Liver (tissue), 9 donors: ENCODE measurements around the gene TSHZ2. TPM values are rescaled to one million over a fixed set of nuclear protein-coding genes. Genes with fewer than 3 reads are reported as not detected.

Experiments used
- DNase-seq: peaks from one replicate; pipeline ENCODE4 v3.0.0-alpha.2; 2017; ENCODE audit warnings: low spot score
- H3K27ac ChIP-seq, 2 donors: one replicate each; pipeline ENCODE4 v1.7.0; 2013; ENCODE audit warnings: inconsistent platforms in 2 of 2, low read length in 2 of 2, control low read depth in 1 of 2, low read depth in 1 of 2, mild to moderate bottlenecking in 1 of 2
- H3K27me3 ChIP-seq, 4 donors: one replicate each; pipeline versions ENCODE4 v1.6.1 to v1.7.0; 2013; ENCODE audit warnings: low read length in 3 of 4, inconsistent platforms in 1 of 4, mild to moderate bottlenecking in 1 of 4, moderate library complexity in 1 of 4; ENCODE audit not compliant: control insufficient read depth in 4 of 4, insufficient read depth in 4 of 4
- H3K36me3 ChIP-seq, 4 donors: one replicate each; pipeline versions ENCODE4 v1.6.1 to v1.7.0; 2013; ENCODE audit warnings: low read length in 3 of 4, mild to moderate bottlenecking in 3 of 4, low read depth in 1 of 4, moderate library complexity in 1 of 4; ENCODE audit not compliant: control insufficient read depth in 4 of 4, insufficient read depth in 3 of 4
- H3K4me1 ChIP-seq, 4 donors: one replicate each; pipeline versions ENCODE4 v1.6.1 to v1.7.0; 2013; ENCODE audit warnings: low read length in 3 of 4, mild to moderate bottlenecking in 3 of 4, moderate library complexity in 1 of 4; ENCODE audit not compliant: control insufficient read depth in 4 of 4, insufficient read depth in 4 of 4
- H3K4me3 ChIP-seq, 3 donors: one replicate each; pipeline versions ENCODE4 v1.6.1 to v1.7.0; 2013; ENCODE audit warnings: low read length in 3 of 3, control low read depth in 1 of 3, low read depth in 1 of 3, mild to moderate bottlenecking in 1 of 3
- H3K9ac ChIP-seq, 2 donors: one replicate each; pipeline ENCODE4 v1.7.0; 2013; ENCODE audit warnings: low read length in 2 of 2, mild to moderate bottlenecking in 2 of 2, moderate library complexity in 2 of 2, control low read depth in 1 of 2, low read depth in 1 of 2
- H3K9me3 ChIP-seq, 4 donors: one replicate each; pipeline versions ENCODE4 v1.6.1 to v1.7.0; 2013; ENCODE audit warnings: low read length in 3 of 4; ENCODE audit not compliant: control insufficient read depth in 4 of 4
- EGR1 ChIP-seq, 2 donors: IDR thresholded peaks; 2 replicates each; pipeline ENCODE4 v1.6.1; 2016 to 2018; ENCODE audit warnings: antibody characterized with exemption in 2 of 2, low read depth in 2 of 2
- FOXA1 ChIP-seq: IDR thresholded peaks from 2 replicates; pipeline ENCODE4 v1.6.1; 2016; ENCODE audit warnings: antibody characterized with exemption
- FOXA2 ChIP-seq: IDR thresholded peaks from 2 replicates; pipeline ENCODE4 v1.6.1; 2016; ENCODE audit warnings: antibody characterized with exemption
- GABPA ChIP-seq, 2 donors: IDR thresholded peaks in 1 of 2; conservative IDR thresholded peaks in 1 of 2; 2 replicates each; pipeline ENCODE4 v1.6.1; 2016; ENCODE audit warnings: antibody characterized with exemption in 2 of 2, mild to moderate bottlenecking in 1 of 2, moderate library complexity in 1 of 2
- HNF4A ChIP-seq, 2 donors: conservative IDR thresholded peaks; 2 replicates each; pipeline ENCODE4 v1.6.1; 2016; ENCODE audit warnings: antibody characterized with exemption in 2 of 2, mild to moderate bottlenecking in 2 of 2
- HNF4G ChIP-seq: IDR thresholded peaks from 2 replicates; pipeline ENCODE4 v1.6.1; 2016; ENCODE audit warnings: antibody characterized with exemption
- JUND ChIP-seq, 2 donors: IDR thresholded peaks; 2 replicates each; pipeline ENCODE4 v1.6.1; 2016; ENCODE audit warnings: antibody characterized with exemption in 2 of 2
- MAX ChIP-seq: IDR thresholded peaks from 2 replicates; pipeline ENCODE4 v1.6.1; 2016; ENCODE audit warnings: antibody characterized with exemption
- NR2F2 ChIP-seq: IDR thresholded peaks from 2 replicates; pipeline ENCODE4 v1.6.1; 2016; ENCODE audit warnings: antibody characterized with exemption
- RAD21 ChIP-seq, 2 donors: IDR thresholded peaks; 2 replicates each; pipeline ENCODE4 v1.6.1; 2016; ENCODE audit warnings: antibody characterized with exemption in 2 of 2, mild to moderate bottlenecking in 2 of 2
- RXRA ChIP-seq, 2 donors: IDR thresholded peaks; 2 replicates each; pipeline ENCODE4 v1.6.1; 2017 to 2018; ENCODE audit warnings: antibody characterized with exemption in 2 of 2, mild to moderate bottlenecking in 1 of 2
- TAF1 ChIP-seq: conservative IDR thresholded peaks from 2 replicates; pipeline ENCODE4 v1.6.1; 2016; ENCODE audit warnings: antibody characterized with exemption, mild to moderate bottlenecking
- YY1 ChIP-seq: IDR thresholded peaks from 2 replicates; pipeline ENCODE4 v1.6.1; 2016; ENCODE audit warnings: antibody characterized with exemption, mild to moderate bottlenecking
- ZBTB33 ChIP-seq: IDR thresholded peaks from 2 replicates; pipeline ENCODE4 v1.6.1; 2016; ENCODE audit warnings: antibody characterized with exemption
- WGBS: extraction: QIAGEN DNeasy Blood & Tissue Kit; methylation state at CpG from one replicate; pipeline ENCODE4 v1.1.7; 2013; 5-methylcytosine and 5-hydroxymethylcytosine counted together
- polyA plus RNA-seq, 2 donors: library from polyadenylated mRNA; stranded (reverse) in 1 of 2; unstranded in 1 of 2; fragments of 200-250 nt in 1 of 2; fragments of >200 nt in 1 of 2; fragmentation: Nextera tagmentation in 1 of 2; extraction: Ambion mirVana in 1 of 2; gene quantifications; one replicate each; pipeline versions ENCODE4 v1.2.1 to v1.2.3, GENCODE V29; 2013 to 2015
- total RNA-seq, 2 donors: library from RNA; depleted of rRNA; stranded (reverse); fragments of >200 nt; gene quantifications; one replicate each; pipeline ENCODE4 v1.2.3, GENCODE V29; 2014
- TF ChIP-seq, protein P1 (sequence below): fragments of 150-350 bp; IDR thresholded peaks from 2 replicates; pipeline ENCODE4 v1.5.1; 2017; ENCODE audit warnings: improper control_type of control experiment, low read depth, low read length; ENCODE audit not compliant: missing input control
- TF ChIP-seq, protein P2 (sequence below): IDR thresholded peaks from 2 replicates; pipeline ENCODE4 v1.6.1; 2016; ENCODE audit warnings: antibody characterized with exemption, mild to moderate bottlenecking
- TF ChIP-seq, protein P3 (sequence below): IDR thresholded peaks from 2 replicates; pipeline ENCODE4 v1.6.1; 2016; ENCODE audit warnings: antibody characterized with exemption
- donor health status: healthy.
- donor health status: healthy.
- donor health status: healthy.
- donor health status: healthy.
- donor health status: healthy.

The TSHZ2 gene
- total and polyA plus RNA-seq, 4 donors, result 2.9 to 11.3 (median 7.8) TPM

- H3K9ac ChIP-seq, result no peak overlapping the region
- DNase-seq, result no peak
- no peak overlapping the region for H3K27ac ChIP-seq
- no peak for TF ChIP-seq HNF4G
- no peak for TF ChIP-seq ZBTB33
- no peak for TF ChIP-seq FOXA1
- TF ChIP-seq MAX, result no peak
- TF ChIP-seq, protein P1, sequence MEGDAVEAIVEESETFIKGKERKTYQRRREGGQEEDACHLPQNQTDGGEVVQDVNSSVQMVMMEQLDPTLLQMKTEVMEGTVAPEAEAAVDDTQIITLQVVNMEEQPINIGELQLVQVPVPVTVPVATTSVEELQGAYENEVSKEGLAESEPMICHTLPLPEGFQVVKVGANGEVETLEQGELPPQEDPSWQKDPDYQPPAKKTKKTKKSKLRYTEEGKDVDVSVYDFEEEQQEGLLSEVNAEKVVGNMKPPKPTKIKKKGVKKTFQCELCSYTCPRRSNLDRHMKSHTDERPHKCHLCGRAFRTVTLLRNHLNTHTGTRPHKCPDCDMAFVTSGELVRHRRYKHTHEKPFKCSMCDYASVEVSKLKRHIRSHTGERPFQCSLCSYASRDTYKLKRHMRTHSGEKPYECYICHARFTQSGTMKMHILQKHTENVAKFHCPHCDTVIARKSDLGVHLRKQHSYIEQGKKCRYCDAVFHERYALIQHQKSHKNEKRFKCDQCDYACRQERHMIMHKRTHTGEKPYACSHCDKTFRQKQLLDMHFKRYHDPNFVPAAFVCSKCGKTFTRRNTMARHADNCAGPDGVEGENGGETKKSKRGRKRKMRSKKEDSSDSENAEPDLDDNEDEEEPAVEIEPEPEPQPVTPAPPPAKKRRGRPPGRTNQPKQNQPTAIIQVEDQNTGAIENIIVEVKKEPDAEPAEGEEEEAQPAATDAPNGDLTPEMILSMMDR, result no peak
- TF ChIP-seq, protein P2, sequence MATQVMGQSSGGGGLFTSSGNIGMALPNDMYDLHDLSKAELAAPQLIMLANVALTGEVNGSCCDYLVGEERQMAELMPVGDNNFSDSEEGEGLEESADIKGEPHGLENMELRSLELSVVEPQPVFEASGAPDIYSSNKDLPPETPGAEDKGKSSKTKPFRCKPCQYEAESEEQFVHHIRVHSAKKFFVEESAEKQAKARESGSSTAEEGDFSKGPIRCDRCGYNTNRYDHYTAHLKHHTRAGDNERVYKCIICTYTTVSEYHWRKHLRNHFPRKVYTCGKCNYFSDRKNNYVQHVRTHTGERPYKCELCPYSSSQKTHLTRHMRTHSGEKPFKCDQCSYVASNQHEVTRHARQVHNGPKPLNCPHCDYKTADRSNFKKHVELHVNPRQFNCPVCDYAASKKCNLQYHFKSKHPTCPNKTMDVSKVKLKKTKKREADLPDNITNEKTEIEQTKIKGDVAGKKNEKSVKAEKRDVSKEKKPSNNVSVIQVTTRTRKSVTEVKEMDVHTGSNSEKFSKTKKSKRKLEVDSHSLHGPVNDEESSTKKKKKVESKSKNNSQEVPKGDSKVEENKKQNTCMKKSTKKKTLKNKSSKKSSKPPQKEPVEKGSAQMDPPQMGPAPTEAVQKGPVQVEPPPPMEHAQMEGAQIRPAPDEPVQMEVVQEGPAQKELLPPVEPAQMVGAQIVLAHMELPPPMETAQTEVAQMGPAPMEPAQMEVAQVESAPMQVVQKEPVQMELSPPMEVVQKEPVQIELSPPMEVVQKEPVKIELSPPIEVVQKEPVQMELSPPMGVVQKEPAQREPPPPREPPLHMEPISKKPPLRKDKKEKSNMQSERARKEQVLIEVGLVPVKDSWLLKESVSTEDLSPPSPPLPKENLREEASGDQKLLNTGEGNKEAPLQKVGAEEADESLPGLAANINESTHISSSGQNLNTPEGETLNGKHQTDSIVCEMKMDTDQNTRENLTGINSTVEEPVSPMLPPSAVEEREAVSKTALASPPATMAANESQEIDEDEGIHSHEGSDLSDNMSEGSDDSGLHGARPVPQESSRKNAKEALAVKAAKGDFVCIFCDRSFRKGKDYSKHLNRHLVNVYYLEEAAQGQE, result no peak
- no peak for TF ChIP-seq NR2F2
- TF ChIP-seq, protein P3, sequence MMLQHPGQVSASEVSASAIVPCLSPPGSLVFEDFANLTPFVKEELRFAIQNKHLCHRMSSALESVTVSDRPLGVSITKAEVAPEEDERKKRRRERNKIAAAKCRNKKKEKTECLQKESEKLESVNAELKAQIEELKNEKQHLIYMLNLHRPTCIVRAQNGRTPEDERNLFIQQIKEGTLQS, result no peak
- TF ChIP-seq GABPA (IDR thresholded peaks at IDR 0.05 in 1 of 2, conservative IDR thresholded peaks at IDR 0.05 in 1 of 2), result no peak
- TF ChIP-seq TAF1, result no peak
- no peak for TF ChIP-seq YY1
- TF ChIP-seq JUND (IDR thresholded peaks at IDR 0.05), result no peak
- TF ChIP-seq RXRA (IDR thresholded peaks at IDR 0.05), result no peak
- TF ChIP-seq HNF4A (conservative IDR thresholded peaks at IDR 0.05), result no peak
- no peak for TF ChIP-seq FOXA2
- no peak for TF ChIP-seq RAD21 (IDR thresholded peaks at IDR 0.05)
- no peak for TF ChIP-seq EGR1 (IDR thresholded peaks at IDR 0.05; ENCODE audit: low read depth in 2 of 2)
- no peaks in the 10 kb centered on the region for H3K9me3 ChIP-seq
- no peaks in the 10 kb centered on the region for H3K27me3 ChIP-seq
- 80% methylated on average over 14 of the region's 14 CpGs for WGBS
- H3K36me3 ChIP-seq, result no peaks in the 10 kb centered on the region
- H3K4me3 ChIP-seq, result no peak overlapping the region
- H3K4me1 ChIP-seq, result no peaks in the 10 kb centered on the region
These were observed 68.8 kb downstream of the TSHZ2 start for GRCh38 chr20:53040693-53041589.
